Right renal pelvis (tissue), 4 donors: ENCODE results near the gene FBXW8. TPM values are rescaled to one million over a fixed set of nuclear protein-coding genes. Genes with fewer than 3 reads are reported as not detected.

Source experiments
- DNase-seq, 4 donors: peaks; one replicate each; pipeline ENCODE4 v3.0.0-alpha.2; 2013; ENCODE audit warnings: low read depth in 4 of 4, low spot score in 3 of 4, missing footprints in 1 of 4
- polyA plus RNA-seq, 4 donors: library from polyadenylated mRNA; unstranded; fragments of 120-200 nt; gene quantifications; one replicate each; pipeline ENCODE4 v1.2.1, GENCODE V29; 2013; ENCODE audit not compliant: insufficient read length in 4 of 4

FBXW8 gene
- polyA plus RNA-seq, 4 donors = 22.1 to 25.6 (median 23.7) TPM

DNA sequence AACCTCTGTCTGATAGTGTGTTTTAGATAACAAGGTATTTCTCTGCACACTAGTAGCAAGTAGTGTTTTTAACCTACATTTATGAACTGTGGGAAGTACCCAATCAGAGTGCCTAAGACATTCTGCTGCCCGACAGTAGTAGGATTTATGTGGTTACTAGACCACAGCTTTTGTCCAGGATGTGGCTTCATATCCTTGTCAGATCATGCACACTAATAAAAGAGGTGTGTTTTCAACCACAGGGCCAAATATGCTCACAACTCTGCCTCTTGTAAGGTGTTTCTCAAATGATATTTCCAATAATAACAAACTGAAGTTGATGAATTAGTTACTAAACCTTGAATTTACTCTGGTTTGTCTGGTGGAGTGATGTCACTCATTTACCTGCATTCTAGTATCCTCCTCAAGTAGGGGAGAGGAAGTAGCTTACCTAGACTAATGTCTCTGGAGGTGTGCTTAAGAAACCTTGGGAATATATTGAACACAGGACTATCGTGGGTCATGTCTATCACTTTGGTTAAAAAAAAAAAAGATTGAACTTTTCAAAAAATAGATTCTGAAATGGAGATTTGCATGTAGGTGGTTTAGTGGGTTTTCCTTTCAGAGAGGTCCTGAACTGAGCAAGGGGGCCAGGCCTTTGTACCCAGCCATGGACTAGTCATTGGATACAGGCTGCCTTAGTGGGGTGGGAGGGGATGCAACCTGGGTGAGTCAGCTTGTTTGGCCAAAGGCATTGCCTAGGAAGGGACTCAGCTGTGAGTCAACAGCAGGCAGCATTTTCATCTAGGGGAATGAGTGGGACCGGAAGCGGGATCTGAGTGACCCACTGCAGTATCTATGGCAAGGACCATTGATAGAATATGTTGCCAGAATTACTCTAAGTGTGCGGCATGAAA is 14.1 kb downstream of the FBXW8 start:
- DNase-seq = no peak

DNA sequence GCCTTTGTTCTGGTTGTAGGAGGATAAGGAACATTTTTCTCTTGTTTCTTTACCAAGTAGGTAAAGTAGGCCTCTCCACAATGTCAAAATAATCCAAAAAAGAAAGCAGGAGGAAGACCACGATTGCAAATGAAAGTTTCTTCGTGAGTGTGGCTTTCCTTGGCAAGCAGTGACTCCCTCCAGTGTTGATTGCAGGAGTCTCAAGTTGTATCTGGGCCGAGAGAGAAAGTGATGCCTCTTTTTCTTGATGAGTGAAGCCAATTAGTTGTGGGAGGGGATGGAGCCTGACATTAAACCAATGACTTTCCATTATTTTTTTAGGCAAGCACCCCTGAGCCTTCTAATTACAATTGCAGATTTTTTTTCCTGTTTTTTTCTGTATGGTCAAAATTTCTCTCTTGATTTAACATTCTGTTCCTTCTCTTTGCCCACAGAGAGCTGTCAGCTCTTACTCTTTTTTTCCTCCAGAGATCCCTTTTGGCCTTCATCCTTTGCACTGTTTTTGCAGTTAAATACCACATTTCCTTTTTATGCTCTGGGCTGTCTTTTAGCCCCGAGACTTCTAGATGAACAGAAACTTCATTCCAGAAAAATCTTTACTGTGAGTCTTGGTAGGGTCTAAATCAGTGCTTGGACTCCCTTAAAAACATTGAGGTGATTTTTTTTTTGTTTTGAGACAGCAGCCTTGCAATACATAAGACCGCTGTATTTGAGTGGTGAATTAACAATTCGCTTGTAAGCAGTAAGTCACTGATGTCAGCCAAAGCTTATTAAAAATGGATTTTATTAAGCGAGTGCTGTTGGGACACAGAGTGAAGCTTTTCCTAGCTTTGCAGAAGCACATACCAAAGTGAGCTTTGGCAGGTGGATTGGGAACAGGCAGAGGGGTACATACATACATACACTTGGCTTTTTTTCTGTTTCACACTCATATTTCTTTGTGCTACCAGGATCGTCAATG is 15.8 kb downstream of the FBXW8 start:
- no peak for DNase-seq

DNA sequence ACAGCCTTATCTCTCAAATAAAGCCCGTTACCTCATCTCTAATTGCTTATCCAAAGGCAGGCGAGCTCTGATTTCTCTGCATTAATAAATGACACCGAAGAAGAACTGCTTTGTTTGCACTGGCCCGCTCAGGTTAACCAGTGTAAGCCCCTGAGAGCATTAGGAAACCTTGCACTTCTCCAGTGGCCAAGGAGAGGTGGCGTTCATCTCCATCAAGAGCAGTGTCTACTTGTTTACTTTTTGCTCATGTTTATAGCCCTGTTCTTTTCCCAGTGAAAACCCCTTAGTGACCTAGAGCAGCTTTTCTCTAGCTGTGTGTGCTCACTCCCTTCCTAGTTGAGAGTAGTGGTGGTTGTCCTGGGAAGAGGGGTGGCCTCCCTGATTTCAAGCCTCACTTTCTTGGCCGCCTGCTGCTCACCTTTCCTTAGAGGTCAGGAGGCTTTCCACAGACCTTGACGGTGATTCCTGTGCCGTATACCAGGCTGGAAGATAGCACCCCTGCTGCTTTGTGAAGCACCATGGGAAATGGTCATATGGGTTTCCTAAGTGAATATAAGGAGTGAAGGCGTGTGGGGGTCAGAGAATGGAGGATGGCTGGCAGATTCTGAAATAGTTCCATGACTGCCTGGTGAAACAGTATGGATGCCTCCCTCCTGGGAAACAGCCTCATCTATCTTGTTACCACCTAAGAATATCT is 16.6 kb downstream of the FBXW8 start:
- no peak for DNase-seq

DNA sequence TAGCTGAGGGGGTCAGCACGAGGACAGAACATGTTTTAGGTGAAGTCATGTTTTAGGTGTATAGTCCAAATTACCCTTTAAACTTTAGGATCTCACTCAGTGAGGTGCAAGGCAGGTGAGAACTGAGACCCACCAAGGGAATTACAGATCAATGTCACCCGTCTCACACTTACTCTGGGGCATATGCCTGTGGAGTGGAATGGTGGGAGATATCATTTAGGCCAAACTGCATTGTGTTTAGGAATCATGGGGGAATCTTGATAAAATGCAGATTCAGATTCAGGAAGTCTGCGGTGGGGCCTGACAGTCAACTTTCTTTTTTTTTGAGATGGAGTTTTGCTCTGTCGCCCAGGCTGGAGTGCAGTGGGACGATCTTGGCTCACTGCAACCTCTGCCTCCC is 17.8 kb downstream of the FBXW8 start:
- no peak for DNase-seq

DNA sequence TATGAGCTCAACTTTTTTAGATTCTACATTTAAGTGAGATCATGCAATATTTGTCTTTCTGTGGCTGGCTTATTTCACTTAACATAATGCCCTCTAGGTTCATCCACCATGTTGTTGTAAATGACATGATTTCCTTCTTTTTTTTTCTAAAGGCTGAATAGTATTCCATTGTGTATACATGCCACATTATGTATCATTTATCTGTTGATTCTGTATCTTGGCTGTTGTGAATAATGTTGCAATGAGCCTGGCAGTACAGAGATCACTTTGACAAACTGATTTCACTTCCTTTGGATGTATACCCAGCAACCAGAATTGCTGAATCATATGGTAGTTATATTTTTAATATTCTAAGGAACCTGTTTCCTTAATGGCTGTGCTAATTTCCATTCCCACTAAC is 19.1 kb downstream of the FBXW8 start:
- DNase-seq = no peak

DNA sequence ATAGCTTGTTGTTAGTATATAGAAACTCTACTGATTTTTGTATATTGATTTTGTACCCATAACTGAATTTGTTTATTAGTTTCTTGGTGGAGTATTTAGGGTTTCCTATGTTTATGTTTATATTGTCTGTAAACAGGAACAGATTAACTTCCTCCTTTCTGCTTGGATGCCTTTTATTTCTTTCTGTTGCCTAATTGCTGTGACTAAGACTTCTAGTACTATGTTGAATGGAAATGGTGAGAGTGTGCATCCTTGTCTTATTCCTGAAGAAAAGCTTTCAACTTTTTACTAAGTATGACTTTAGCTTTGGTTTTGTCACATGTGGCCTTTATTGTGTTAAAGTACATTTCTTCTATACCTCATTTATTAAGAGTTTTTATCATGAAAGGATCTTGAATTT is 20.9 kb downstream of the FBXW8 start:
- DNase-seq = no peak

DNA sequence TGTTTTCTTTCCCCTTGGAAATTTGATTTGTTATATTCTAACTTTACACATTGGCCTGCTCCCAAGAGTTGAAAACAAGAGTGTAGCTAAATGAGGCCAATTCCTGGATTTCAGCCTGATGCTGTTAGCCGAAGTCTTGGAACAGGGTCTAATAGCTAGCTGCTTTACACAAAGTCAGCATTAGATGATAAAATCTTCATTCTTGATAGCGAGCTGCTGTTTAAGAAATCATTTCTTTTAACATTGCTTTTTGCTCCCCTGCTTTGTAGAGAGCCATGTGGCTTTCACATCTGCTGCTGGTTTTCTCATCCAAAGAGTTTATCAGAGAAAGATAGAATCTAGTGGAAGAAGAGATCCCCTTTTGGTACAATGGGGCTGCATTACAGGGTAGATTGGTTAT is 22.3 kb downstream of the FBXW8 start:
- no peak for DNase-seq

DNA sequence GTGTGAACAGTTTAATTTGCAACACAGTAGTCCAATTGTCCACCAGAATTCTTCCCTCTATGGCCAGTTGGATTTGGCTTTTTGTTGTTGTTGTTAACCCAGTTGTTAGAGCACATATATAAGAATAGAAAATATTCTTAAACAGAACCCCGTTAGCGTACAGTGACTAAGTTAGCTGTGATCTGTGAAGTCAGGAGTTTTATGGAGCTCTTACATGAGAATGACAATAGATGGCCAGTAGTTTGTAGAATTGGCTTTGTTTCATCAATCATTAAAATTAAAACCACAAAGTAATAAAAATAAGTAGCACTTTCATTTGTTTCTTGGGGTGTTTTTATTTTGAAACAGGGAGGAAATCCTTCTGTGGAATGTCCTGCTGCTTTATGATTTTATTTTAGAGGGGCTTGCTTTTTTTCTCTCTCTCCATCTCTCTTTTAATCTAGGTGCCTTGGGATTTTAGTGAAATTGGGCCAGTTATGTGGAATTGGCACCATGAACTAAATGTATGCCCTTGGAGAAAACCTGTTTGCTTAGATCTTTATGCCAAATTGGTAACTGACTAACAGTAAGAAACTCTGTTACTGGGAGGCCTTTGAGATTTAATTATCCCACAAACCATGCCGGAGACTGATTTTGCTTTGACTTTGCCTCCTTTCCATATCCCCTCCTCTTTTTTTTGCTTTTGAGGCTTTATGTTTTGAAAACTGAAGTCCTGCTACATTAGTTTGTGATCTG is 22.9 kb downstream of the FBXW8 start:
- no peak for DNase-seq

DNA sequence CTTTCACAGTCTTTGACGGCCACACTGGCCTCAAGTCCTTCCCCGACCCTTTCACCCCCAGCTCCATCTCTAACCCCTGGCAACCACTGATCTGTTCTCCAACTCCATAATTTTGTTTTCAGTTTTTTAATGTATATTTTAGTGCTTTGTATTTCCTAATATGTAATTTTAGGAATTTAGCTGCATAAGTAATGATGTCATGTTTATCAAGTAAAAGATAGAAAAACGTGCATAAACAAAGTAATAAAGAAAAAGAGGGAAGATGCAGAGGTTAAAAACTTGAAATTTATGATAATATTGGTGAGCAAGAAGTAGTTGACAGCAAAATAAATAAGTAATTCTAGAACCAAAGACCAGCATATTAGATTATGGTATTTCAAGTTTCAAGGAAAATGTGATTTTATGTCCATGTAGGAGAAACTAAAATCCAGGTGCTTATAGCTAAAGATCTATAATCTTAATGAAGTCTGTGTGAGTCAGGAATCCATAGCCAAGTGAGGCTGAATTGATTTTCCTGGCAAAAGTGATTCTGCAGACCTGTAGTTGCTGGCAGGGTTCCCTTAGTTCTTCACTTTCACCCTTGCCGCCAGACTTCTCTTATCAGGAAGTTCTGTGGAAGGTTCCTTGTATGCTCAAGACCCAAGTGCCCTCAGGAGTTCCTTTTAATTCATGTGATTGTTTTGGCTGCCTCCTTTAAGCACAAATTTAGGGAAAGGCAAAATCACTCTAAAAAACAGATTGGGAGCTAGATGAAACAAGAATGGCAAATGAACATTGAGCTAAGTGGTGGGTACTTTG is 24.4 kb downstream of the FBXW8 start:
- DNase-seq = no peak

DNA sequence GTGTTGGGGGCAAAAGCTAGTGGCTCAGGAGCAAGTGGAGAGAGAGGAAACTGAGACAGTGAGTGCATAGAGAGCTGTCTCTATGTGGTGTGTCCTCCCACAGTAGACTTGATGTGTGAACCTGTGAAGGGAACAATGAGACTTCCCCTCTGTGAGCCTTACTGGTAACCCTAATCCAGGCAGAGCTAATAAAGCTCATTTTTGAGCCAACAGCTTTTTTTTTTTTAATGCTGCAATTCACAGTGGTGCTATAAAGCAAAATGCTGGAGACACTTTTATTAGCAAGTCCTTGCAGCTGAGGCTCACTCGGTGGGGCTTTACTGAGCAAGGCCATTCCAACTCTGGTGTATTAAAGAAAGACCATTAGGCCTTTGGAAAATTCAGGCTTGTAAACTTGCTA is 26.9 kb downstream of the FBXW8 start:
- peak; percentile 52 to 78 (median 67) for DNase-seq

DNA sequence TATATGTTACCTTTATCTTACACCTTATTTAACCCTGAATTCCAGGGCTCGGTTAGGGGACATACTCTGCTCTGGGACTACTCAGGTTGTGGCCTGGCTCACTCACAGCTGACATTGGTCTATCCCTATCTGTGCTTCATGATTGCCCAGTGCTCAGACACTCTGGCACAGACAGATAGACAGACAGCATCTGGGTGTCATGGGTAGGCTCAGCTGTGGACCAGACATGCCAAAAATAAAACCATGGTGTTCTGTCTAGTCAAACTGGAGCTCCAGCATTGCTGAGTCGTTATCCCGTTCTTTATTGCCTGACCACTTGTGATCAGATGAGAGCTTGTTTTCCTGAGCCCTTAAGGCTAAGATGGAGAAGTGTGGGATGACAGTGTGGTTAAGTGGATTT is 29.0 kb downstream of the FBXW8 start:
- DNase-seq = no peak

DNA sequence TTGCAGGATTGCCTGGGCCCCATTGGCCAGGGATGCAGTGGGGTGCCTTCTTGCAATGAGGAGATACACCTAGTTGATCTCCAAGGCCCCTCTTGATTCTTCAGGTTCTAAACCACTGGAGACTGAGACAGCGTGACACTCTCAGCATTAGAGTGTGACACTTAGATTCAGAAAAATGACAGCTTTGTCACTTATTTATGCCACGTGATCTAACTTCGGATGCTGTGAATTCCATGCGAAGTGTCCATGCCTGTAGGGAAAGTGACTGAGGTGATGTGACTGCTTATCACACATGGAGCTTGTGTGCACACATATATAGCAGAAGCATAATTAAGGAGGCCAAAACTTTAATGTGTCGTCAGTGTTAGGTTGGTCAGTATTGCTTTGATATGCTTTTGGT is 30.4 kb downstream of the FBXW8 start:
- DNase-seq = no peak

DNA sequence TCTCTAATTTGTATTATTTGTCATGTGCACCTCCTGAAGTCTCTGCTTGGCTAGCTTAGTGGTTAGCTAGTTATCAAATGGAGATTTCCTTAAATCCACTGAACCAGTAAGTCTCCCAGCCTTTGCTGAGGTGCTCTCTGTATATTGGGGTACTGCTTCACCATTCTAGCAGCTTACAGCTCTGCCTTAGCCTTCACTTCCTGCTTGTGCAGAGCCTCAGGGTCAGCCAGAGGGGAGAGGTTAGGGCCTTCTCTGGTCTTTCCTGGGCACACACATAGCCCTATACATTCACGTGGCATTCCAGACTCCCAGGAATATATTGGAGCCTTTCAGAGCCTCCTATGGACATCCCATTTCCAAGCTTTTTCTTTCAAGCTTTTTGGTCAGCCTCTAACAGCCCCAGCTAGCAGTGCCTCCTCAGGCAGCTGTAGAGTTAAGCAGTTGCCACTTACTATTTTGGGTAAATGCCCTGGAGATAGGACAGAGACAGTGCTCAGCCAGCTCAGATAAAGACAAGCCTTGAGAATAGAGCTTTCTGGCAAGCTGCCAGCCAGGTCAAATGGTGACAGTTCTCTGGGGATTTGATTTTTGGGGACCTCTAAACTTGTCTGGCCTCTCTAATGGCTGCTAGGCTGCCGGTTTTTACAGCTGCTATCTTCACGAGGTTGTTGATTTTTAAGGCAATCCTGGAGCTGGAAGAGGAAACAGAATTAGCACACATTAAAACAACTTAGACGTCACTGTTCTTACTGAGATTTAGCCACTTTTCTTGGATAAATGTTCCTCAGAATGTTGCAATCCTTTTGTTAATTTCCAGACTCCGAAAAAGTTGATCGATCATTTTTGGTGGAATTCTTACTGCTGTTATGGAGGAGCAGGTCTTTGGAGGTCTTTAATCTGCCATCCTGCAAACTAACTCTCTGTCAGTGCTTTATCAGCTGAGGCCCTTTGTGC is 32.9 kb downstream of the FBXW8 start:
- no peak for DNase-seq

DNA sequence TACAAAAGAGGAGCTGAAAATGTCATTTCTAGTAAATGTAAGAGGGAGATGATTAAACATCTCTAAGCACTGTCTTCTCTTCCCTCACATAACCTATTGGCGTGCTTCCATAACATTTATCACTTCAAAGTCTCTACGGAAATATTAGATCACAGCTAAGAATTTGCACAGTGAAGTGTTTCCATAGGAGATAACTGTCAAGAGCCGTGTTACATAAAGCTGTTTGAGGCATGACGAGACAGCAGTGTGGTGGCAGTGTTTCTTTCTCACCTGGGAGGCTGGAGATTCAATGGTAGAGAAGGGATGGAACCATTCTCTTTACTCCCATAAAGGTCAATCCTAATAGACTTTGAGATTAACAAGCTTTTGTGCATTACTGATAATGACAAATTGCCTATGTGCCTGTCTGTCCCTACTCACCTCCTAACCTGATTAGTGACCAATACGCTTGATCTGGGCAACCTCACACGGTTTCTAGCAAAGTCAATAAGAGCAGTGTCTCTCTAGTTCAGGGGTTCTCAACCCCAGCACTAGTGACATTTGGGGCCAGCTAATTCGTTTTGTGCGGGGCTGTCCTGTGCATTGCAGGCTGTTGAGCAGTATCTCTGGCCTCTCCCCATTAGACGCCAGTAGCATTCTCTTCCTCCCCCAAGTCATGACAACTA is 35.3 kb downstream of the FBXW8 start:
- DNase-seq = no peak

DNA sequence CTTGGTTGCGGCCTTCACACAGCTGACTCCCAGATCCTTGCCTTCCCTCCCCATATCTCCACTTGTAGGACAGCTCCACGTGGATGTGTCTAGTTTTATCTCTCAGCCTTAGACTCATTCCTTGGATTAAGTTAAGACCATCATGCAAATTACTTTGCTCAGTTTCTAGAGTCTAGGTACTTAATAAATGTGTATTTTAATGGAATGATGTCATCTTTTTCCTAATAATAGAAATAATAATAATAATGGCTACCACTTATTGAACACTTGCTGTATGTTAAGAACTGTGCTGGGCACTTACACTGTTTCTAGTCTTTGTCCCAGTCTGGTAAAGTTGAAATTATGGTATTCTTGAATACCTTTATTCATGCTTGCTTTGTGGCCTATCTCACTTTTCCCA is 37.5 kb downstream of the FBXW8 start:
- DNase-seq = no peak

DNA sequence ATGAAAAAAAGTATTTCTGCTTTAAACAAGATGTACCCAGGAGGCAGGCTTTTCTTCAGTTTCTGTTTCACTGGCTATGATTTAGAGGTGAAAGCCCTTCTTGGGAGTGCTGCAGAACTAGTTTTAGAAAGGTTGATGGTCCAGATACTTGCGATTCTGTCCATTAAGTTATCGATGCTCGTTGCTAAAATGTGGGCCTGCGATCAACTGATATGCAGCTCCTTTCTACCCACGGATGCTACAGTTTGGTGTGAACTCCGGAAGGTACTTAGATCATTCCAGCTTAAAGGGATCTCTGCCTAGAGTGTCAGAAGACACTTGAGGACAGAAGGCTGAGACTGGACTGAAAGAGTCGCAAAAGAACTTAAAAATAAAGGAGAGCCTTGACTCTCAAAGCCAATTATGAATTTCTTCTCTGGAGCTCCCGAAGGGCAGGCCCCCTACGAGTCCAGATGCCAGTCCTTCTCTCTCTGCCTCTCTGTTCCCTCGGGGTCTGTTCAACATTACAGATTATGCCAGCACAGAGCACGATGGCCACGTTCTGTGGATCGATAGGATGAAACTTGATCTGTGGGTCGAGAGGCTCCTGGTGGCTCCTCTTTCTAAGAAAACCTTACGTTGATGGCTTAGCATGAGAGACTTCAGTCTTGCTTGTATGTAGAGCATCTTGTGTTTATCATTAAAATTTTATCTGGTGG is 40.0 kb downstream of the FBXW8 start:
- DNase-seq = no peak

DNA sequence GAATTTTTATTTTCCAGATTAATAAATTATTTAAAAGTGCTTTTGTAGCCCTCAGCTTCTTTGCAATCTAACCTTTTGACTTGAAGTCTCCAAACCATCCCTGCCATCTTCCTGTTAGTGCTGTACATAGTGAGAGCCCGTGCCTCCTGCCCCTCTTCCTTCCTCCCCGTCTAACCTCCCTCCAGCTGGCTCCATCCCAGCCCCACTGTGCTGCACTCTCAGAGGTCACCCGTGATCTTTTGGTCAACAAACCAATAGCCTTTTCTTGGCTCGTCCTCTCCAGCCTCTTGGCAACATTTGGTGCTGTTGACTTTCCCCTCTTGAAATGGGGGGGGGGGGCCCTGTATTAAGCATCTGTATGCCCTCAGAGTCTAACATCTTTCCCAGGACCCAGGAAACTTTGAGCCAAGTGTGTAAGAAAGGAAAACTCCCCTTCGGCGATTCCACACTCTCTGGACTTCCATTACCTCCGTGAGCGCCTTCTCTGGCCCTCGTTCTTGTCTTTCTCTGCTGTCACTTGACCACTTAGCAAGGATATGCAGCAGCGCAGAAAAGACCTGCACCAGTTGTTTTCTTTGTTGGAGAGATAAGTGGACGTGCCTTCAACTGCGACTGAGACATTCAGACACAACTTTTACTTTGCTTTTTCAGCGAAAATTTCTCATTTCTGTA is 44.1 kb downstream of the FBXW8 start:
- DNase-seq = no peak
